ENCODE data around the gene RNF32.

RNF32 gene

DNA sequence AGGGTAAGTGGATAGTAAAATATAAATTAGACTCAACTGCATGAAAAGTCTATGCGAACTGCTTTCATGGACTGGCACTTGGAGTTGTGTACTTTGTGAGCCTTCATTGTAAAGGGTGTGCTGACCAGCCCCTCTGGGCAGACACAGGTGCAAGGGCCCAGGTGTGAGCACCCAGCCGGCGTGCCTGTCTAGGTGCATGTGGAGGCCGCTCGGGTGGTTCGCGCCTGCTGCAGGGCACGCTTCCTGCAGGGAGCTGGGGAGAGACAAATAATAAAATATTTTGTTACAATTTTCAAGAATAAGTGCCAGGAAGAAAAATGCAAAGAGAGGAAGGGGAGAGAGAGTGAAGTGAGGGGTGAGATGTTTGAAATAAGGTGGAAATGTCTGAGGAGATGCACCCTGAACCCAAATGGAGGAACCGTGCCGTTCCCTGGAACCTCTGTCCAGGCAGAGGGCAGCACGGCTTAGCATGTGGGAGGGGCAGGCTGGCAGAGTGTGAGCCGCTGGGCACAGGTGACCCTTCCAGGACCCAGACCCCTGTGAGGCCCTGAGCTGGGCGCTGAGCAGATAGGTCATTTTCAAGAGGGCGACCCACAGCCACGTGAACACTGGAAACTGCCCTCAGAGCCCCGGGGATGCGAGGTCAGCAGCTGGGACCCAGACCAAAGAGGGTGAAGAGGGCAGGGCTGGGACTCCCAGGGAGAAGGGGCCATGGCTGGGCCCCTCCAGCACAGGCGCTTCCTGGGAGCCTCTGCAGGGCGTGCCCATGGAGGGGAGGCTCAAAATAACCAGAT is 28.7 kb downstream of the RNF32 start:
- no peak for TF ChIP-seq ZC3H10 (CRISPR knock-in tag; IDR thresholded peaks at IDR 0.05)
- no peak for TF ChIP-seq GLIS3 (CRISPR knock-in tag; IDR thresholded peaks at IDR 0.05)
- TF ChIP-seq RARB (CRISPR knock-in tag; IDR thresholded peaks at IDR 0.05), result no peak
- TF ChIP-seq, protein P1, sequence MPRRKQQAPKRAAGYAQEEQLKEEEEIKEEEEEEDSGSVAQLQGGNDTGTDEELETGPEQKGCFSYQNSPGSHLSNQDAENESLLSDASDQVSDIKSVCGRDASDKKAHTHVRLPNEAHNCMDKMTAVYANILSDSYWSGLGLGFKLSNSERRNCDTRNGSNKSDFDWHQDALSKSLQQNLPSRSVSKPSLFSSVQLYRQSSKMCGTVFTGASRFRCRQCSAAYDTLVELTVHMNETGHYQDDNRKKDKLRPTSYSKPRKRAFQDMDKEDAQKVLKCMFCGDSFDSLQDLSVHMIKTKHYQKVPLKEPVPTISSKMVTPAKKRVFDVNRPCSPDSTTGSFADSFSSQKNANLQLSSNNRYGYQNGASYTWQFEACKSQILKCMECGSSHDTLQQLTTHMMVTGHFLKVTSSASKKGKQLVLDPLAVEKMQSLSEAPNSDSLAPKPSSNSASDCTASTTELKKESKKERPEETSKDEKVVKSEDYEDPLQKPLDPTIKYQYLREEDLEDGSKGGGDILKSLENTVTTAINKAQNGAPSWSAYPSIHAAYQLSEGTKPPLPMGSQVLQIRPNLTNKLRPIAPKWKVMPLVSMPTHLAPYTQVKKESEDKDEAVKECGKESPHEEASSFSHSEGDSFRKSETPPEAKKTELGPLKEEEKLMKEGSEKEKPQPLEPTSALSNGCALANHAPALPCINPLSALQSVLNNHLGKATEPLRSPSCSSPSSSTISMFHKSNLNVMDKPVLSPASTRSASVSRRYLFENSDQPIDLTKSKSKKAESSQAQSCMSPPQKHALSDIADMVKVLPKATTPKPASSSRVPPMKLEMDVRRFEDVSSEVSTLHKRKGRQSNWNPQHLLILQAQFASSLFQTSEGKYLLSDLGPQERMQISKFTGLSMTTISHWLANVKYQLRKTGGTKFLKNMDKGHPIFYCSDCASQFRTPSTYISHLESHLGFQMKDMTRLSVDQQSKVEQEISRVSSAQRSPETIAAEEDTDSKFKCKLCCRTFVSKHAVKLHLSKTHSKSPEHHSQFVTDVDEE (CRISPR knock-in tag; IDR thresholded peaks at IDR 0.05), result no peak
- no peak for TF ChIP-seq BACH2 (CRISPR knock-in tag; IDR thresholded peaks at IDR 0.05; ENCODE audit: borderline replicate concordance)
- TF ChIP-seq, protein P2, sequence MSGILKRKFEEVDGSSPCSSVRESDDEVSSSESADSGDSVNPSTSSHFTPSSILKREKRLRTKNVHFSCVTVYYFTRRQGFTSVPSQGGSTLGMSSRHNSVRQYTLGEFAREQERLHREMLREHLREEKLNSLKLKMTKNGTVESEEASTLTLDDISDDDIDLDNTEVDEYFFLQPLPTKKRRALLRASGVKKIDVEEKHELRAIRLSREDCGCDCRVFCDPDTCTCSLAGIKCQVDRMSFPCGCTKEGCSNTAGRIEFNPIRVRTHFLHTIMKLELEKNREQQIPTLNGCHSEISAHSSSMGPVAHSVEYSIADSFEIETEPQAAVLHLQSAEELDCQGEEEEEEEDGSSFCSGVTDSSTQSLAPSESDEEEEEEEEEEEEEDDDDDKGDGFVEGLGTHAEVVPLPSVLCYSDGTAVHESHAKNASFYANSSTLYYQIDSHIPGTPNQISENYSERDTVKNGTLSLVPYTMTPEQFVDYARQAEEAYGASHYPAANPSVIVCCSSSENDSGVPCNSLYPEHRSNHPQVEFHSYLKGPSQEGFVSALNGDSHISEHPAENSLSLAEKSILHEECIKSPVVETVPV (CRISPR knock-in tag; IDR thresholded peaks at IDR 0.05), result no peak
- no peak for TF ChIP-seq ARNTL (CRISPR knock-in tag; IDR thresholded peaks at IDR 0.05; ENCODE audit: borderline replicate concordance, low read depth)
- ATAC-seq, result no peak

DNA sequence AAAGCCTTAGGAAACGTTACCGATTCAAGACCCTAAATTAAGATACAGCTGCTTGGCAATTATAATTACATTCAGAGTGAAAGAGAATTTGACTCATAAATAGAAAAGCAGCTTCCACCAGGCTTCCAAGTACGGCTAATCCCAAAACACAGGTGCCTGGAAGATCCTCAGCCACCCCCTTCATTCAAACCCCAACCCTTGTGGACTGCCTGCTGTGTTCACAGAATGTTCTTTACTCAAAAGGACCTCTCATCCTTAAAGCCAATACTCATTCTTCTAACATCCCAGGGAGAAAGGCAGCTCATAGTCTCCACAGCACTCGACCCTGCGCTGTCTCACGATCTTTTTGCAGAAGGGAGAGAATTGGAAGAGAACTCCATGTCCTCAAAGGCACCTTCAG is 32.9 kb downstream of the RNF32 start:
- no peak for ATAC-seq
- TF ChIP-seq RARB (CRISPR knock-in tag; IDR thresholded peaks at IDR 0.05) (no peak), GLIS3 (CRISPR knock-in tag; IDR thresholded peaks at IDR 0.05) (no peak)
- TF ChIP-seq, protein P3, sequence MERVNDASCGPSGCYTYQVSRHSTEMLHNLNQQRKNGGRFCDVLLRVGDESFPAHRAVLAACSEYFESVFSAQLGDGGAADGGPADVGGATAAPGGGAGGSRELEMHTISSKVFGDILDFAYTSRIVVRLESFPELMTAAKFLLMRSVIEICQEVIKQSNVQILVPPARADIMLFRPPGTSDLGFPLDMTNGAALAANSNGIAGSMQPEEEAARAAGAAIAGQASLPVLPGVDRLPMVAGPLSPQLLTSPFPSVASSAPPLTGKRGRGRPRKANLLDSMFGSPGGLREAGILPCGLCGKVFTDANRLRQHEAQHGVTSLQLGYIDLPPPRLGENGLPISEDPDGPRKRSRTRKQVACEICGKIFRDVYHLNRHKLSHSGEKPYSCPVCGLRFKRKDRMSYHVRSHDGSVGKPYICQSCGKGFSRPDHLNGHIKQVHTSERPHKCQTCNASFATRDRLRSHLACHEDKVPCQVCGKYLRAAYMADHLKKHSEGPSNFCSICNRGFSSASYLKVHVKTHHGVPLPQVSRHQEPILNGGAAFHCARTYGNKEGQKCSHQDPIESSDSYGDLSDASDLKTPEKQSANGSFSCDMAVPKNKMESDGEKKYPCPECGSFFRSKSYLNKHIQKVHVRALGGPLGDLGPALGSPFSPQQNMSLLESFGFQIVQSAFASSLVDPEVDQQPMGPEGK (CRISPR knock-in tag; IDR thresholded peaks at IDR 0.05; ENCODE audit: borderline replicate concordance), result no peak

DNA sequence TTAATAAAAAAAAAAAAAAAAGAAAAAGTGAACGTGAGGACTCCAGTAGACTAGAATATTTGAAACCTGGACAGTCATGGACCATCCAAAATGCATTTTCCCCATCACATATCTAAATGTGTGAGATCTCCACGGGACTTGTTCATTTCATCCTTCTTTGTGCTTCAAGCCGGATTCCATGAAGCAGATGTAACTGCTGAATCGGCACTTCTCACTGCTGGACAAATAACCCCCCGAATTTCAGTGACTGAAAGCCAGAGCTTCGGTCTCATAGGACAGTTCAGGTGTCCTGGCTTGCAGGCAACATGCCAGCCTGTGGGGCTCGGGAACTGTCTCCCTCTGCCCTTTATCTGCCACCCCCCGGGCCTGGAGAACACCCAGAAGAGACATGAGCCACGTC is 33.3 kb downstream of the RNF32 start:
- no peak for ATAC-seq
- TF ChIP-seq BACH2 (CRISPR knock-in tag; IDR thresholded peaks at IDR 0.05; ENCODE audit: borderline replicate concordance), result no peak
- TF ChIP-seq TOX (CRISPR knock-in tag; IDR thresholded peaks at IDR 0.05; ENCODE audit: borderline replicate concordance), result no peak
- no peak for TF ChIP-seq ZNF70 (CRISPR knock-in tag; IDR thresholded peaks at IDR 0.05)
- TF ChIP-seq, protein P1 (CRISPR knock-in tag; IDR thresholded peaks at IDR 0.05), result no peak
- TF ChIP-seq PPARA (CRISPR knock-in tag; IDR thresholded peaks at IDR 0.05; ENCODE audit: borderline replicate concordance), result no peak
- TF ChIP-seq SNAI2 (CRISPR knock-in tag; IDR thresholded peaks at IDR 0.05), result no peak
- no peak for TF ChIP-seq ARNTL (CRISPR knock-in tag; IDR thresholded peaks at IDR 0.05; ENCODE audit: borderline replicate concordance, low read depth)
- no peak for TF ChIP-seq ZC3H10 (CRISPR knock-in tag; IDR thresholded peaks at IDR 0.05)
- TF ChIP-seq ZNF565 (CRISPR knock-in tag; conservative IDR thresholded peaks at IDR 0.05; ENCODE audit: low read depth), result no peak
- TF ChIP-seq, protein P3 (CRISPR knock-in tag; IDR thresholded peaks at IDR 0.05; ENCODE audit: borderline replicate concordance), result no peak

DNA sequence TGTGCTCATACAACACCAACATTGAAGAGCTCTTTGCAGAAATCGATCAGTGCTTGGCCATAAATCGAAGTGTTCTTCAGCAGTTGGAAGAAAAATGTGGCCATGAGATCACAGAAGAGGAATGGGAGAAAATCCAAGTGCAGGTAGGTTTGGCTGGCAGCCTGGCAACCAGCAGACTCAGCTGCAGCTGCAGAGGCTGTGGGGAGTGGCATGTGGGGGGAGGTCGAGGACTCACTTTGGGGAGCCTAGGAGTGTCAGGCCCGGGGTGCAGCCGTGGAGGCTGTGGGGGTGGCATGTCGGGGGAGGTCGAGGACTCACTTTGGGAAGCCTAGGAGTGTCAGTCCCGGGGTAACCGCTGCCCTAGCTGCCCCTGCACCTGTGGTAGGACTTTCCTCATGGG is 35.1 kb downstream of the RNF32 start:
- ATAC-seq, result no peak
- TF ChIP-seq CSDC2 (CRISPR knock-in tag; IDR thresholded peaks at IDR 0.05), result no peak
- no peak for TF ChIP-seq ZNF70 (CRISPR knock-in tag; IDR thresholded peaks at IDR 0.05)
